Neural cell (in vitro differentiated cells): ENCODE data around the gene KIF18B. TPM values are rescaled to one million over a fixed set of nuclear protein-coding genes. Genes with fewer than 3 reads are reported as not detected.

Experiments
- H2AFZ ChIP-seq: fragments of 200-600, 300-800 bp; sonication (generic), shearing (Covaris generic); 2 replicates; pipeline ENCODE4 v1.6.0; 2014; ENCODE audit warnings: low read depth, mild to moderate bottlenecking, antibody characterized with exemption, low read length, moderate library complexity
- H3F3A ChIP-seq: fragments of 200-600 bp; shearing (Covaris generic); 2 replicates; pipeline ENCODE4 v1.6.1; 2016; ENCODE audit warnings: mild to moderate bottlenecking, moderate library complexity, mixed read lengths, antibody characterized with exemption, low read length; ENCODE audit not compliant: insufficient read depth, poor library complexity, severe bottlenecking
- H3K27ac ChIP-seq: fragments of 200-600, 300-800 bp; sonication (generic), shearing (Covaris generic); 2 replicates; pipeline ENCODE4 v1.5.1; 2014; ENCODE audit warnings: mild to moderate bottlenecking, low read length, moderate library complexity
- H3K27me3 ChIP-seq: fragments of 300-800, 200-600 bp; sonication (generic), shearing (Covaris generic); 2 replicates; pipeline ENCODE4 v1.6.0; 2014; ENCODE audit warnings: mild to moderate bottlenecking, low read depth, low read length, moderate library complexity; ENCODE audit not compliant: insufficient read depth
- H3K36me3 ChIP-seq: fragments of 300-800, 200-600 bp; sonication (generic), shearing (Covaris generic); 2 replicates; pipeline ENCODE4 v1.5.1; 2014; ENCODE audit warnings: mild to moderate bottlenecking, antibody characterized with exemption, low read length, moderate library complexity; ENCODE audit not compliant: insufficient read depth
- H3K4me2 ChIP-seq: fragments of 300-800, 200-600 bp; sonication (generic), shearing (Covaris generic); 2 replicates; pipeline ENCODE4 v1.6.0; 2014; ENCODE audit warnings: mild to moderate bottlenecking, low read length
- H3K4me3 ChIP-seq: fragments of 300-800, 200-600 bp; sonication (generic), shearing (Covaris generic); 2 replicates; pipeline ENCODE4 v1.5.1; 2014; ENCODE audit warnings: mild to moderate bottlenecking, low read length, moderate library complexity
- H3K79me2 ChIP-seq: fragments of 200-600 bp; shearing (Covaris generic); replicated peaks from 2 replicates; pipeline ENCODE4 v1.6.0; 2014; ENCODE audit warnings: mild to moderate bottlenecking, low read length, moderate library complexity; ENCODE audit not compliant: insufficient read depth
- H3K9ac ChIP-seq: fragments of 300-800, 200-600 bp; sonication (generic), shearing (Covaris generic); 2 replicates; pipeline ENCODE4 v1.6.1; 2016; ENCODE audit warnings: mild to moderate bottlenecking, low read length, mixed read lengths
- H3K9me2 ChIP-seq: fragments of 200-600 bp; shearing (Covaris generic); 2 replicates; pipeline ENCODE4 v1.6.1; 2016; ENCODE audit warnings: mild to moderate bottlenecking, low read length, mixed read lengths; ENCODE audit not compliant: insufficient read depth
- H3K9me3 ChIP-seq: fragments of 200-600, 300-800 bp; sonication (generic), shearing (Covaris generic); 2 replicates; pipeline ENCODE4 v1.6.1; 2016; ENCODE audit warnings: mild to moderate bottlenecking, mixed run types, low read length, moderate library complexity, mixed read lengths
- H4K20me1 ChIP-seq: fragments of 200-600 bp; shearing (Covaris generic); 2 replicates; pipeline ENCODE4 v1.6.1; 2016; ENCODE audit warnings: mild to moderate bottlenecking, mixed run types; ENCODE audit not compliant: insufficient read depth
- EP300 ChIP-seq: fragments of 450-650 bp; conservative IDR thresholded peaks from 2 replicates; pipeline ENCODE4 v1.6.1; 2014; ENCODE audit warnings: antibody characterized with exemption, mild to moderate bottlenecking, moderate library complexity; ENCODE audit not compliant: poor library complexity, severe bottlenecking
- EZH2 ChIP-seq: fragments of 200-600, 300-800 bp; shearing (Covaris generic), sonication (generic); IDR thresholded peaks from 2 replicates; pipeline ENCODE4 v1.6.1; 2014; ENCODE audit warnings: antibody characterized with exemption, low read length, borderline replicate concordance, mild to moderate bottlenecking; ENCODE audit not compliant: insufficient read depth, poor library complexity, severe bottlenecking
- MXI1 ChIP-seq: fragments of 450-650 bp; conservative IDR thresholded peaks from 2 replicates; pipeline ENCODE4 v1.6.1; 2014; ENCODE audit warnings: antibody characterized with exemption, mild to moderate bottlenecking; ENCODE audit not compliant: poor library complexity, severe bottlenecking
- POLR2AphosphoS5 ChIP-seq: IDR thresholded peaks from 2 replicates; pipeline ENCODE4 v1.6.1; 2012
- RAD21 ChIP-seq: fragments of 450-650 bp; conservative IDR thresholded peaks from 2 replicates; pipeline ENCODE4 v1.6.1; 2014; ENCODE audit warnings: antibody characterized with exemption, mild to moderate bottlenecking, moderate library complexity
- SMC3 ChIP-seq: fragments of 450-650 bp; conservative IDR thresholded peaks from 2 replicates; pipeline ENCODE4 v1.6.1; 2014; ENCODE audit warnings: antibody characterized with exemption, mild to moderate bottlenecking, moderate library complexity; ENCODE audit not compliant: poor library complexity
- TAF1 ChIP-seq: IDR thresholded peaks from 2 replicates; pipeline ENCODE4 v1.6.1; 2012; ENCODE audit warnings: low read depth
- polyA plus RNA-seq: library from polyadenylated mRNA; depleted of rRNA; stranded (reverse); fragments of >200 nt; gene quantifications from 2 replicates; pipeline ENCODE4 v1.2.3, GENCODE V29; 2014
- TF ChIP-seq, protein P1 (sequence below): IDR thresholded peaks from 2 replicates; pipeline ENCODE4 v1.6.1; 2012; ENCODE audit warnings: borderline replicate concordance
- TF ChIP-seq, protein P2 (sequence below): fragments of 450-650 bp; IDR thresholded peaks from 2 replicates; pipeline ENCODE4 v1.5.1; 2014; ENCODE audit warnings: antibody characterized with exemption, mild to moderate bottlenecking, moderate library complexity; ENCODE audit not compliant: poor library complexity, severe bottlenecking

Gene KIF18B
- polyA plus RNA-seq, 1 donor from 2014 or later, result 0.10 TPM

DNA sequence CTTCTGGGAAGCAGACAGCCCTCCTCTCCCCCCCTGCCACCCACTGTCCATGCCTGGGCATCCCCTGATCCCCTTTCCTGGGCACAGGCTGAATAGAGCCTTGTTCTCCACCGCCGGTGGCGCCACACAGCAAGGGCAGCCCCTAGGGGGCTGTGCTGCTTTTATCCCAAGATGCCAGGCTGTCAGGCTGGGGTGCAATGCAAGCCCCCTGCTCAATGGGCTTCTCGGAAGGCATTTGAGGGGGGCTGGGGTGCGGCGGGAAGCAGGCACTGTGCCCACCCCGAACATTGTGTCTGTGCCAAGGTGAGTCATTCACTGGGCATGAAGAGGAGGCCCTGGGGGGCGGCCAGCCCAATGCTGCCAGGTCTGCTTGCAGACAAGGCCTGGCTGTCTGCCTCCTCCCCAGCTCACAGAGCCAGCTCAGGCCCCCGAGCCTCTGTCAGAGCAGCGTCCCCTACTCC lies 30.8 kb downstream of the KIF18B start:
- H3F3A ChIP-seq, result no peaks in the 10 kb centered on the region
- no peaks in the 10 kb centered on the region for H4K20me1 ChIP-seq
- H3K27me3 ChIP-seq, result peaks cover 8% of the 10 kb centered on the region
- H3K79me2 ChIP-seq, result no peaks in the 10 kb centered on the region
- no peak overlapping the region for H3K9ac ChIP-seq
- no peak for TF ChIP-seq TAF1
- no peak for TF ChIP-seq EP300
- TF ChIP-seq POLR2AphosphoS5, result no peak
- TF ChIP-seq, protein P1, sequence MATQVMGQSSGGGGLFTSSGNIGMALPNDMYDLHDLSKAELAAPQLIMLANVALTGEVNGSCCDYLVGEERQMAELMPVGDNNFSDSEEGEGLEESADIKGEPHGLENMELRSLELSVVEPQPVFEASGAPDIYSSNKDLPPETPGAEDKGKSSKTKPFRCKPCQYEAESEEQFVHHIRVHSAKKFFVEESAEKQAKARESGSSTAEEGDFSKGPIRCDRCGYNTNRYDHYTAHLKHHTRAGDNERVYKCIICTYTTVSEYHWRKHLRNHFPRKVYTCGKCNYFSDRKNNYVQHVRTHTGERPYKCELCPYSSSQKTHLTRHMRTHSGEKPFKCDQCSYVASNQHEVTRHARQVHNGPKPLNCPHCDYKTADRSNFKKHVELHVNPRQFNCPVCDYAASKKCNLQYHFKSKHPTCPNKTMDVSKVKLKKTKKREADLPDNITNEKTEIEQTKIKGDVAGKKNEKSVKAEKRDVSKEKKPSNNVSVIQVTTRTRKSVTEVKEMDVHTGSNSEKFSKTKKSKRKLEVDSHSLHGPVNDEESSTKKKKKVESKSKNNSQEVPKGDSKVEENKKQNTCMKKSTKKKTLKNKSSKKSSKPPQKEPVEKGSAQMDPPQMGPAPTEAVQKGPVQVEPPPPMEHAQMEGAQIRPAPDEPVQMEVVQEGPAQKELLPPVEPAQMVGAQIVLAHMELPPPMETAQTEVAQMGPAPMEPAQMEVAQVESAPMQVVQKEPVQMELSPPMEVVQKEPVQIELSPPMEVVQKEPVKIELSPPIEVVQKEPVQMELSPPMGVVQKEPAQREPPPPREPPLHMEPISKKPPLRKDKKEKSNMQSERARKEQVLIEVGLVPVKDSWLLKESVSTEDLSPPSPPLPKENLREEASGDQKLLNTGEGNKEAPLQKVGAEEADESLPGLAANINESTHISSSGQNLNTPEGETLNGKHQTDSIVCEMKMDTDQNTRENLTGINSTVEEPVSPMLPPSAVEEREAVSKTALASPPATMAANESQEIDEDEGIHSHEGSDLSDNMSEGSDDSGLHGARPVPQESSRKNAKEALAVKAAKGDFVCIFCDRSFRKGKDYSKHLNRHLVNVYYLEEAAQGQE, result no peak
- no peak for TF ChIP-seq SMC3
- no peak for TF ChIP-seq RAD21
- TF ChIP-seq MXI1, result no peak
- TF ChIP-seq, protein P2, sequence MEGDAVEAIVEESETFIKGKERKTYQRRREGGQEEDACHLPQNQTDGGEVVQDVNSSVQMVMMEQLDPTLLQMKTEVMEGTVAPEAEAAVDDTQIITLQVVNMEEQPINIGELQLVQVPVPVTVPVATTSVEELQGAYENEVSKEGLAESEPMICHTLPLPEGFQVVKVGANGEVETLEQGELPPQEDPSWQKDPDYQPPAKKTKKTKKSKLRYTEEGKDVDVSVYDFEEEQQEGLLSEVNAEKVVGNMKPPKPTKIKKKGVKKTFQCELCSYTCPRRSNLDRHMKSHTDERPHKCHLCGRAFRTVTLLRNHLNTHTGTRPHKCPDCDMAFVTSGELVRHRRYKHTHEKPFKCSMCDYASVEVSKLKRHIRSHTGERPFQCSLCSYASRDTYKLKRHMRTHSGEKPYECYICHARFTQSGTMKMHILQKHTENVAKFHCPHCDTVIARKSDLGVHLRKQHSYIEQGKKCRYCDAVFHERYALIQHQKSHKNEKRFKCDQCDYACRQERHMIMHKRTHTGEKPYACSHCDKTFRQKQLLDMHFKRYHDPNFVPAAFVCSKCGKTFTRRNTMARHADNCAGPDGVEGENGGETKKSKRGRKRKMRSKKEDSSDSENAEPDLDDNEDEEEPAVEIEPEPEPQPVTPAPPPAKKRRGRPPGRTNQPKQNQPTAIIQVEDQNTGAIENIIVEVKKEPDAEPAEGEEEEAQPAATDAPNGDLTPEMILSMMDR, result no peak
- no peak for TF ChIP-seq EZH2
- H2AFZ ChIP-seq, result no peak overlapping the region
- H3K4me3 ChIP-seq, result no peak overlapping the region
- H3K27ac ChIP-seq, result no peak overlapping the region
- no peaks in the 10 kb centered on the region for H3K9me2 ChIP-seq
- no peak overlapping the region for H3K4me2 ChIP-seq
- no peaks in the 10 kb centered on the region for H3K9me3 ChIP-seq
- H3K36me3 ChIP-seq, result no peaks in the 10 kb centered on the region

GRCh38 chr17:44915862-44916780 lies 31.5 kb downstream of the KIF18B start:
- no peak overlapping the region for H3K9ac ChIP-seq

More at GRCh38 chr17:44915862-44916780, 31.5 kb downstream of the KIF18B start:
- no peaks in the 10 kb centered on the region for H3K9me3 ChIP-seq
- H3K9me2 ChIP-seq, result no peaks in the 10 kb centered on the region
- no peak overlapping the region for H2AFZ ChIP-seq
- H3K27ac ChIP-seq, result no peak overlapping the region
- no peaks in the 10 kb centered on the region for H3F3A ChIP-seq
- H3K4me2 ChIP-seq, result no peak overlapping the region
- no peaks in the 10 kb centered on the region for H3K36me3 ChIP-seq
- H3K79me2 ChIP-seq, result no peaks in the 10 kb centered on the region
- peaks cover 15% of the 10 kb centered on the region for H3K27me3 ChIP-seq
- no peaks in the 10 kb centered on the region for H4K20me1 ChIP-seq
- H3K4me3 ChIP-seq, result no peak overlapping the region
- TF ChIP-seq MXI1 (no peak), POLR2AphosphoS5 (no peak), EZH2 (no peak), TAF1 (no peak), SMC3 (no peak), EP300 (no peak), RAD21 (no peak)
- TF ChIP-seq, protein P2, result no peak
- TF ChIP-seq, protein P1, result no peak
